IMR-90 (cell line): Measurements from ENCODE around the gene CEP70. TPM values are rescaled to one million over a fixed set of nuclear protein-coding genes. Genes with fewer than 3 reads are reported as not detected.
"Not testable (repeated sequence)": the region's sequence is repeated elsewhere in the genome, so short reads cannot be mapped to it uniquely, and the experiment has no call there.

Source experiments
- ATAC-seq: fragments of 200-7000 bp; cut with Tn5 transposase; 2 replicates; pipeline ENCODE4 v1.9.1; 2020; ENCODE audit warnings: low read depth, mild to moderate bottlenecking, moderate library complexity
- BruUV-seq: library from RNA; stranded (reverse); fragments of 400-500 nt; replicated peaks from 2 replicates; lab custom pipeline; 2021; lab: Mats Ljungman, UMichigan
- CTCF ChIA-PET: fragments of 300-600 bp; formaldehyde crosslinking; extraction: SDS; loops from one replicate; lab custom pipeline; 2021; ENCODE audit warnings: antibody characterized with exemption; lab: Yijun Ruan, JAX
- POLR2A ChIA-PET: fragments of 300-600 bp; sonication (Branson Sonifier 250); formaldehyde crosslinking; loops from one replicate; lab custom pipeline; 2022; ENCODE audit warnings: antibody characterized with exemption; ENCODE audit not compliant: unreplicated experiment; lab: Charles Lee
- DNase-seq: peaks from one replicate; pipeline ENCODE4 v3.0.0; 2013
- H2AFZ ChIP-seq: replicated peaks from 2 replicates; pipeline ENCODE3; 2013; ENCODE audit warnings: low read length, mild to moderate bottlenecking; ENCODE audit not compliant: poor library complexity
- H2AK5ac ChIP-seq: 2 replicates; pipeline ENCODE4 v1.6.1; 2013; ENCODE audit warnings: low read depth, low read length, inconsistent platforms
- H2AK9ac ChIP-seq: replicated peaks from 2 replicates; pipeline ENCODE3; 2013; ENCODE audit warnings: mild to moderate bottlenecking, low read depth, low read length, moderate library complexity; ENCODE audit not compliant: poor library complexity
- H2BK120ac ChIP-seq: 2 replicates; pipeline ENCODE4 v1.6.1; 2013; ENCODE audit warnings: low read depth, low read length, inconsistent platforms
- H2BK15ac ChIP-seq: 3 replicates; pipeline ENCODE4 v1.6.1; 2013; ENCODE audit warnings: low read depth, low read length, inconsistent platforms
- H2BK20ac ChIP-seq: 2 replicates; pipeline ENCODE4 v1.6.1; 2013; ENCODE audit warnings: low read depth, mild to moderate bottlenecking, inconsistent platforms, low read length, moderate library complexity
- H2BK5ac ChIP-seq: 2 replicates; pipeline ENCODE4 v1.6.1; 2013; ENCODE audit warnings: mild to moderate bottlenecking, low read depth, low read length, inconsistent platforms; ENCODE audit not compliant: poor library complexity, severe bottlenecking
- H3K14ac ChIP-seq: replicated peaks from 2 replicates; pipeline ENCODE4 v1.6.1; 2013; ENCODE audit warnings: low read depth, low read length, inconsistent platforms
- H3K18ac ChIP-seq: 2 replicates; pipeline ENCODE4 v1.6.1; 2013; ENCODE audit warnings: low read depth, low read length, control low read depth
- H3K23ac ChIP-seq: 2 replicates; pipeline ENCODE4 v1.6.1; 2013; ENCODE audit warnings: low read depth, low read length, inconsistent platforms
- H3K27ac ChIP-seq: 2 replicates; pipeline ENCODE4 v1.5.1; 2013; ENCODE audit warnings: mild to moderate bottlenecking, control low read depth, low read length; ENCODE audit not compliant: insufficient read depth
- H3K27me3 ChIP-seq: 2 replicates; pipeline ENCODE4 v1.6.1; 2013; ENCODE audit warnings: low read length; ENCODE audit not compliant: control insufficient read depth, insufficient read depth
- H3K36me3 ChIP-seq: 2 replicates; pipeline ENCODE4 v1.6.1; 2013; ENCODE audit warnings: low read length, mixed read lengths; ENCODE audit not compliant: control insufficient read depth, insufficient read depth
- H3K4ac ChIP-seq: 2 replicates; pipeline ENCODE4 v1.6.1; 2013; ENCODE audit warnings: low read depth, low read length, inconsistent platforms
- H3K4me1 ChIP-seq: 2 replicates; pipeline ENCODE4 v1.6.1; 2013; ENCODE audit warnings: low read length, mixed read lengths; ENCODE audit not compliant: control insufficient read depth, insufficient read depth
- H3K4me2 ChIP-seq: 2 replicates; pipeline ENCODE4 v1.6.1; 2013; ENCODE audit warnings: low read depth, mild to moderate bottlenecking, control low read depth, low read length, moderate library complexity
- H3K4me3 ChIP-seq: 2 replicates; pipeline ENCODE4 v1.5.1; 2013; ENCODE audit warnings: low read depth, mild to moderate bottlenecking, control low read depth, low read length, moderate library complexity; ENCODE audit not compliant: insufficient read depth
- H3K56ac ChIP-seq: 2 replicates; pipeline ENCODE4 v1.6.1; 2013; ENCODE audit warnings: low read length, inconsistent platforms; ENCODE audit not compliant: insufficient read depth; ENCODE audit errors: extremely low read depth
- H3K79me1 ChIP-seq, 2 experiments: 2 replicates each; pipeline ENCODE4 v1.6.1; 2013; ENCODE audit warnings: low read length in 2 of 2, inconsistent platforms in 1 of 2, low read depth in 1 of 2
- H3K9ac ChIP-seq: 2 replicates; pipeline ENCODE4 v1.6.1; 2013; ENCODE audit warnings: low read depth, low read length, control low read depth
- H3K9me1 ChIP-seq: 2 replicates; pipeline ENCODE4 v1.6.1; 2013; ENCODE audit warnings: low read length, inconsistent platforms; ENCODE audit not compliant: insufficient read depth
- H3K9me3 ChIP-seq: 2 replicates; pipeline ENCODE4 v1.6.1; 2013; ENCODE audit warnings: low read length; ENCODE audit not compliant: control insufficient read depth, insufficient read depth
- H4K20me1 ChIP-seq: 2 replicates; pipeline ENCODE4 v1.6.1; 2013; ENCODE audit warnings: low read length, inconsistent platforms; ENCODE audit not compliant: insufficient read depth
- H4K5ac ChIP-seq: 2 replicates; pipeline ENCODE4 v1.6.1; 2013; ENCODE audit warnings: mild to moderate bottlenecking, low read depth, low read length, control low read depth
- H4K8ac ChIP-seq, 2 experiments: 2 replicates each; pipeline ENCODE4 v1.6.1; 2013; ENCODE audit warnings: low read depth in 2 of 2, low read length in 2 of 2, control low read depth in 1 of 2, inconsistent platforms in 1 of 2
- H4K91ac ChIP-seq: 2 replicates; pipeline ENCODE4 v1.6.1; 2013; ENCODE audit warnings: low read depth, low read length, inconsistent platforms; ENCODE audit not compliant: insufficient read depth
- WGBS, 2 experiments: methylation state at CpG; one replicate each; pipeline versions ENCODE4 v1.1.5 to v1.1.7; 2013; ENCODE audit warnings: missing lambda C conversion rate in 2 of 2; ENCODE audit not compliant: insufficient read length in 1 of 2; ENCODE audit errors: extremely low coverage in 2 of 2; 5-methylcytosine and 5-hydroxymethylcytosine counted together
- dilution Hi-C: fragments of 300-500 bp; cut with HindIII; formaldehyde crosslinking; loops from one replicate; pipeline ENCODE4 v1.14.3; 2018; ENCODE audit warnings: low sequenced_read_pairs; ENCODE audit not compliant: unreplicated experiment
- in situ Hi-C: fragments of 300-500 bp; cut with MboI; formaldehyde crosslinking; loops from 3 replicates; pipeline ENCODE4 v1.14.3; 2019; ENCODE audit warnings: low sequenced_read_pairs, inconsistent platforms, mixed read lengths
- intact Hi-C: fragments of 100-400 bp; cut with micrococcal nuclease; formaldehyde crosslinking; loops from 2 replicates; pipeline ENCODE4 v1.10.0; 2022
- polyA plus RNA-seq, 3 experiments: library from polyadenylated mRNA; depleted of rRNA; stranded (reverse); fragments of >200 nt; gene quantifications; 2 replicates each; pipeline ENCODE4 v1.2.3, GENCODE V29; 2012; ENCODE audit warnings: low replicate concordance in 1 of 3
- total RNA-seq: library from RNA; depleted of rRNA; stranded (reverse); fragments of >200 nt; gene quantifications from 2 replicates; pipeline ENCODE4 v1.2.3, GENCODE V29; 2012

CEP70 gene
- total and polyA plus RNA-seq, 2 of the 4 experiments (the other 2 are of a cell fraction) = 4.6 to 11.1 TPM

DNA sequence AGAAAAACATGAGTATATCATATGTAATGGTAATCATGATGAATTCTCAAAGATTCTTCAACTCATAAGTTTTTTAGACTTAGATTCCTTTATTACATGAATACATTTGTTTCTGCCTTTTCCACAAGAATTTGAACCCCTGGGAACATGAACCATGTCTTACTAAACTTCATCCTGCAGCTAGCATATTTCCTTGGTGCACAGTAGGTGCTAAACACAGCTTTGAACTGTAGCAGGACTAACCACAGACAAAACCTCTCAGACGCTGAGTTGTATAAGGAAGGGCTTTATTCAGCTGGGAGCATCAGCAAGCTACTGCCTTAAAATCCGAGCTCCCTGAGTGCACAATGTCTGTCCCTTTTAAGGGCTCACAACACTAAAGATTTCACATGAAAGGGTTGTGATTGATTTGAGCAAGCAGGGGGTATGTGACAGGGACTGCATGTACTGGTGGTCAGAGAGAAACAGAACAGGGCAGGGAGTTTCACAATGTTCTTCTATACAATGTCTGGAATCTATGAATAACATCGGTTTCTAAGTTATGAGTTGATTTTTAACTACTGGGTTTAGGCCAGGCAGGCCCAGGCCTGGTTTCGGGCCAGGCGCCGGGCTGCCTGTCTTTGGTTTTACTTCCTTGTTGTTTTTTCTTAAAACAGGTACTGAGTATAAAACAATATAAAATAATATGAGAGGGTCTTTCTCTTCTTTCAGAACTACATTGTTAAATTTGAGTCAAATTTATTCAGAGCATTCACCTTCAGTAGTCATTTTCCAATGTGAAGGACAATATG is 3.3 kb upstream of the CEP70 start:
- H3K4me1 ChIP-seq, H2BK120ac ChIP-seq, H2BK20ac ChIP-seq, H3K79me1 ChIP-seq, POLR2A ChIA-PET, H2AK5ac ChIP-seq, BruUV-seq, H3K36me3 ChIP-seq, H3K27me3 ChIP-seq, H2AFZ ChIP-seq, H3K4me2 ChIP-seq, dilution Hi-C loops, DNase-seq, H2BK5ac ChIP-seq, H3K18ac ChIP-seq, H3K23ac ChIP-seq, H2AK9ac ChIP-seq, H2BK15ac ChIP-seq, ATAC-seq, H4K91ac ChIP-seq, H3K56ac ChIP-seq, H3K4ac ChIP-seq, H4K5ac ChIP-seq, H3K14ac ChIP-seq, H4K20me1 ChIP-seq, H3K9ac ChIP-seq, H3K9me3 ChIP-seq, H3K9me1 ChIP-seq, H3K4me3 ChIP-seq, H3K27ac ChIP-seq: not testable (repeated sequence)
- H4K8ac ChIP-seq = 0 out of 4 replicates have a peak overlapping the region, but pooled peaks of 1 of the 2 experiments have one; percentile 28
- intact Hi-C loops (loop anchor here (10.0 kb wide), 1 partner anchor 237 kb away; the partner anchor contains the start of gene PIK3CB), in situ Hi-C loops (loop anchor here (5.0 to 25.0 kb wide), 2 partner anchors 320 to 740 kb away; partner anchors contain the start of gene MRPS22)
- WGBS, 2 experiments = no CpG with 5 or more reads among the region's 6 CpGs
- CTCF ChIA-PET = interaction anchor here (1.0 kb wide), 1 partner anchor 318 kb away, joined by 3 read pairs; no protein-coding TSS in a partner anchor
